Neural progenitor cell (in vitro differentiated cells): ENCODE data around the gene MTMR11. TPM values are rescaled to one million over a fixed set of nuclear protein-coding genes. Genes with fewer than 3 reads are reported as not detected.

Source experiments
- DNase-seq: peaks from one replicate; pipeline ENCODE4 v3.0.0-alpha.2; 2016; ENCODE audit warnings: low spot score
- H2AFZ ChIP-seq: fragments of 200-600 bp; sonication (generic); replicated peaks from 2 replicates; pipeline ENCODE4 v1.6.1; 2016; ENCODE audit warnings: antibody characterized with exemption
- H3F3A ChIP-seq: fragments of 200-600 bp; sonication (generic); 2 replicates; pipeline ENCODE4 v1.6.1; 2016; ENCODE audit warnings: antibody characterized with exemption, low read depth
- H3K27ac ChIP-seq: fragments of 200-600 bp; sonication (generic); 2 replicates; pipeline ENCODE4 v1.5.1; 2016; ENCODE audit warnings: mild to moderate bottlenecking
- H3K27me3 ChIP-seq: fragments of 200-600 bp; sonication (generic); 2 replicates; pipeline ENCODE4 v1.6.1; 2016; ENCODE audit warnings: mild to moderate bottlenecking, moderate library complexity
- H3K36me3 ChIP-seq: fragments of 200-600 bp; sonication (generic); 2 replicates; pipeline ENCODE4 v1.5.1; 2016
- H3K4me1 ChIP-seq: fragments of 200-600 bp; sonication (generic); 2 replicates; pipeline ENCODE4 v1.6.1; 2016; ENCODE audit warnings: mixed run types
- H3K4me2 ChIP-seq: fragments of 200-600 bp; sonication (generic); 2 replicates; pipeline ENCODE4 v1.6.1; 2016
- H3K4me3 ChIP-seq: fragments of 200-600 bp; sonication (generic); 2 replicates; pipeline ENCODE4 v1.5.1; 2016
- H3K79me2 ChIP-seq: fragments of 200-600 bp; sonication (generic); 2 replicates; pipeline ENCODE4 v1.6.1; 2016; ENCODE audit warnings: low read depth
- H3K9ac ChIP-seq: fragments of 200-600 bp; sonication (generic); 2 replicates; pipeline ENCODE4 v1.6.1; 2016
- H3K9me3 ChIP-seq: fragments of 200-600 bp; sonication (generic); 2 replicates; pipeline ENCODE4 v1.5.1; 2016; ENCODE audit warnings: low read depth
- H4K20me1 ChIP-seq: fragments of 200-600 bp; sonication (generic); 2 replicates; pipeline ENCODE4 v1.6.1; 2016; ENCODE audit warnings: low read depth
- H3K27ac Mint-ChIP-seq: 3 replicates; pipeline ENCODE4 v1.8.0; 2021; ENCODE audit warnings: mixed read lengths
- H3K27me3 Mint-ChIP-seq: 2 replicates; pipeline ENCODE4 v1.8.0; 2022; ENCODE audit warnings: low read depth, mild to moderate bottlenecking, inconsistent platforms, moderate library complexity, mixed read lengths; ENCODE audit not compliant: insufficient read depth
- H3K36me3 Mint-ChIP-seq: 3 replicates; pipeline ENCODE4 v1.8.0; 2021; ENCODE audit warnings: mixed read lengths
- H3K4me1 Mint-ChIP-seq: 3 replicates; pipeline ENCODE4 v1.8.0; 2021; ENCODE audit warnings: mixed read lengths
- H3K4me3 Mint-ChIP-seq: 3 replicates; pipeline ENCODE4 v1.8.0; 2021; ENCODE audit warnings: mild to moderate bottlenecking, moderate library complexity, mixed read lengths
- H3K9me3 Mint-ChIP-seq: 3 replicates; pipeline ENCODE4 v1.8.0; 2020; ENCODE audit warnings: mixed read lengths
- EZH2 ChIP-seq: fragments of 200-600 bp; sonication (generic); IDR thresholded peaks from 2 replicates; pipeline ENCODE4 v1.6.1; 2017; ENCODE audit warnings: antibody characterized with exemption, mild to moderate bottlenecking, moderate library complexity
- EZH2phosphoT487 ChIP-seq: fragments of 200-600 bp; sonication (generic); IDR thresholded peaks from 2 replicates; pipeline ENCODE4 v1.6.1; 2017; ENCODE audit warnings: antibody characterized with exemption
- total RNA-seq: library from RNA; depleted of rRNA; stranded (reverse); fragments of >200 nt; gene quantifications from 2 replicates; pipeline ENCODE4 v1.2.3, GENCODE V29; 2015; ENCODE audit warnings: low replicate concordance
- TF ChIP-seq, protein P1 (sequence below): fragments of 200-600 bp; sonication (generic); IDR thresholded peaks from 2 replicates; pipeline ENCODE4 v1.5.1; 2017; ENCODE audit warnings: antibody characterized with exemption, mild to moderate bottlenecking

The MTMR11 gene
- total RNA-seq, 1 donor from 2014 or later: 11.3 TPM

GRCh38 chr1:149881876-149882275, 54.8 kb downstream of the MTMR11 start:
- Histone ChIP-seq H3F3A (peaks cover 31% of the 10 kb centered on the region), H4K20me1 (peaks cover 26% of the 10 kb centered on the region), H3K27ac (no peak overlapping the region), H3K36me3 (no peaks in the 10 kb centered on the region), H3K79me2 (peaks cover 28% of the 10 kb centered on the region), H3K4me1 (peaks cover 14% of the 10 kb centered on the region), H3K4me3 (no peak overlapping the region), H3K9ac (no peak overlapping the region), H2AFZ (no peak overlapping the region), H3K4me2 (no peak overlapping the region), H3K9me3 (no peaks in the 10 kb centered on the region), H3K27me3 (no peaks in the 10 kb centered on the region)
- H3K4me1 Mint-ChIP-seq: peaks cover 3% of the 10 kb centered on the region
- no peak for DNase-seq
- H3K36me3 Mint-ChIP-seq: no peaks in the 10 kb centered on the region
- TF ChIP-seq, protein P1, sequence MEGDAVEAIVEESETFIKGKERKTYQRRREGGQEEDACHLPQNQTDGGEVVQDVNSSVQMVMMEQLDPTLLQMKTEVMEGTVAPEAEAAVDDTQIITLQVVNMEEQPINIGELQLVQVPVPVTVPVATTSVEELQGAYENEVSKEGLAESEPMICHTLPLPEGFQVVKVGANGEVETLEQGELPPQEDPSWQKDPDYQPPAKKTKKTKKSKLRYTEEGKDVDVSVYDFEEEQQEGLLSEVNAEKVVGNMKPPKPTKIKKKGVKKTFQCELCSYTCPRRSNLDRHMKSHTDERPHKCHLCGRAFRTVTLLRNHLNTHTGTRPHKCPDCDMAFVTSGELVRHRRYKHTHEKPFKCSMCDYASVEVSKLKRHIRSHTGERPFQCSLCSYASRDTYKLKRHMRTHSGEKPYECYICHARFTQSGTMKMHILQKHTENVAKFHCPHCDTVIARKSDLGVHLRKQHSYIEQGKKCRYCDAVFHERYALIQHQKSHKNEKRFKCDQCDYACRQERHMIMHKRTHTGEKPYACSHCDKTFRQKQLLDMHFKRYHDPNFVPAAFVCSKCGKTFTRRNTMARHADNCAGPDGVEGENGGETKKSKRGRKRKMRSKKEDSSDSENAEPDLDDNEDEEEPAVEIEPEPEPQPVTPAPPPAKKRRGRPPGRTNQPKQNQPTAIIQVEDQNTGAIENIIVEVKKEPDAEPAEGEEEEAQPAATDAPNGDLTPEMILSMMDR: no peak
- TF ChIP-seq EZH2 (no peak), EZH2phosphoT487 (no peak)
- no peak overlapping the region for H3K27ac Mint-ChIP-seq
- H3K9me3 Mint-ChIP-seq: no peaks in the 10 kb centered on the region
- H3K4me3 Mint-ChIP-seq: peak overlapping the region; percentile 2
- H3K27me3 Mint-ChIP-seq: peaks cover 2% of the 10 kb centered on the region

- no peaks in the 10 kb centered on the region for H3K9me3 Mint-ChIP-seq
- H3K4me2 ChIP-seq: no peak overlapping the region
- peaks cover 2% of the 10 kb centered on the region for H3K27me3 Mint-ChIP-seq
- H3K9me3 ChIP-seq: no peaks in the 10 kb centered on the region
- H3K27ac Mint-ChIP-seq: no peak overlapping the region
- TF ChIP-seq EZH2phosphoT487 (no peak), EZH2 (no peak)
- TF ChIP-seq, protein P1: no peak
- peaks cover 3% of the 10 kb centered on the region for H3K4me1 Mint-ChIP-seq
- H3K27ac ChIP-seq: peak overlapping the region; percentile 7
- no peaks in the 10 kb centered on the region for H3K36me3 Mint-ChIP-seq
- H2AFZ ChIP-seq: no peak overlapping the region
- no peaks in the 10 kb centered on the region for H3K27me3 ChIP-seq
- peaks cover 9% of the 10 kb centered on the region for H3K4me1 ChIP-seq
- H3K36me3 ChIP-seq: no peaks in the 10 kb centered on the region
- DNase-seq: no peak
- peaks cover 9% of the 10 kb centered on the region for H4K20me1 ChIP-seq
- H3K4me3 ChIP-seq: no peak overlapping the region
- H3K9ac ChIP-seq: no peak overlapping the region
- peaks cover 10% of the 10 kb centered on the region for H3F3A ChIP-seq
- peaks cover 11% of the 10 kb centered on the region for H3K79me2 ChIP-seq
- no peak overlapping the region for H3K4me3 Mint-ChIP-seq
Measured at GRCh38 chr1:149879556-149879955, 57.1 kb downstream of the MTMR11 start.

Other genes with a start within 250 kb of the MTMR11 start
- gene FCGR1A, start 154.2 kb downstream of the MTMR11 start, total RNA-seq: not detected in 2 replicates
- 2.4 and 13.7 TPM in 2 replicates for gene BOLA1, start 37.3 kb downstream of the MTMR11 start, total RNA-seq
- gene SV2A, start 19.0 kb downstream of the MTMR11 start, total RNA-seq: 31.6 and 47.1 TPM in 2 replicates
- 26.1 and 26.4 TPM in 2 replicates for gene SF3B4, start 9.1 kb downstream of the MTMR11 start, total RNA-seq
- 10.7 and 15.5 TPM in 2 replicates for gene OTUD7B, start 73.8 kb upstream of the MTMR11 start, total RNA-seq
- gene VPS45, start 130.9 kb upstream of the MTMR11 start, total RNA-seq: 46.5 and 68.7 TPM in 2 replicates
- gene PLEKHO1, start 213.0 kb upstream of the MTMR11 start, total RNA-seq: 39.3 and 43.3 TPM in 2 replicates